GM19467 (cell line): ENCODE data around the gene SLC1A6.
"Not testable (repeated sequence)": the region's sequence is repeated elsewhere in the genome, so short reads cannot be mapped to it uniquely, and the experiment has no call there.

Experiments used
- ATAC-seq: cut with Tn5 transposase; IDR thresholded peaks from one replicate; pipeline ENCODE4 v1.9.1; 2021; ENCODE audit warnings: mild to moderate bottlenecking, moderate library complexity; ENCODE audit not compliant: unreplicated experiment

Gene SLC1A6

DNA sequence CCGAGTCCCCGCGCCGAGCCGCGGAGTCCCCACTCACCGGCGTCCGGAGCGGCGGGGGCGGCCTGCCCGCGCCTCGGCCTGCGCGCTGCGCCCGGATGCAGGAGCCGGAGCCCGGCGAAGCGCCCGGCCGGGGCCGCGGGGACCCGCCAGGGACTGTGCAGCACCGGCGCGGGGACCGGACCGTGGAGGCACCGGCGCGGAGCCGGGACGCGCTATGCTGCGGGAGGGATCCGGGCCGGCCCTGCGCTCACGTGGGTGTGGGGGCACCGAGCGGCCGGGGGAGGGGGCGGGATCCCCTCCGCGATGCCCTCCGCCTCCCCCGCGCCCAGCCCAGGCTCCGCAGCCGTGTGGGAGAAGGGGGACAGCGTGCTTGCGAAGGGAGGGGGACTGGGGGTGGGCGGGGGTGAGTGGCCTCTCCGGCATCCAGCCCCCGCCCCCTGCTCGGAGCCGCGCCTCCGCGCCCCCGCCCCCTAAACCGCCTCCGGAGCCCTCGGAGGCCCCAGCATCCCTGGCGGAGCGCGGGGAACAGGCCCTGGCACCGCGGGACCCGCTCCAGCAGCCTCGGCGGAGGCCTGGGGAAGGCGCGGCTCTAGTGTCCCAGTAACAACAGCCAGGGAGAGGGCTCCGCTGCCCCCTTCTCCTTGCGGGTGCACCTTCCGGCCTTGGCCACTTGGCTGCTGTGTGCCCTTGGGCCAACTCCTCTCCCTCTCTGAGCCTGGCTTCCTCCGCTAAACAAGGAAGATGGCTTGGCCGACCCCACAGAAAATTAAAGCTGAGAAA, at the start of gene SLC1A6:
Gene SLC1A6 (minus strand): TSS at position 389 of the 780 bp plus-strand sequence. CDS start 6,954 bp downstream, outside the sequence.
- no peak for ATAC-seq

DNA sequence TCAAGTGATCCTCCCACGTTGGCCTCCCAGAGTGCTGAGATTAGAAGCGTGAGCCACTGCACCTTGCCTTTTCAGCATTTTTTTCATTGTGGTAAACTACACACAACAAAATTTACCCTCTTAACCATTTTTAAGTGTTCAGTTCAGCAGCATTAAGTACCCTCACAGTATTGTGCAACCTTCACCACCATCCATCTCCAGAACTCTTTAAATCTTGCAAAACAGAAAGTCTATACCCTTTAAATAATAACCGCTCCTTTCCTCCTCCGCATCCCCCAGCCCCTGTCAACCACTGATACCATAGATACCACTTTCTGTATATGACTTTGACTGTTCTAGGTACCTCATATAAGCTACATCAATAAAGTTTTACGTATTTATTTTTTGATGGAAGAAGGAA, 48.8 kb upstream of the SLC1A6 start:
- ATAC-seq = no peak

DNA sequence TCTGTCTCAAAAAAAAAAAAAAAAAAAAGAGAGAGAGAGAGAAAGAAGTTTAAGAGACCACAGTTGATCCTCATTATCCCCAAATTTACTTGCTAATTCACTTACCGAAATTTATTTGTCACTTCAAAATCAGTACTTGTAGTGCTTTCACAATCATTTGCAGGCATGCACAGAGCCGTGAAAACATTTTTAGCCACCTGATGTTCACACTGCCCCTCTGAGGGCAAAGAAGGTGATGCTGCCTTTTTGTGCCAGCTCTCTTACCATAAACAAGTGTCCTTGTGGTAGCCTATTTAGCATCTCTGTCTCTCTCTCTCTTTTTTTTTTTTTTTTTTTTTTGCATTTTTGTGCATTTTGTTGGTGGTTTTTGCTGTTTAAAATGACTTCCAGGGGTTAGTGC, 45.6 kb upstream of the SLC1A6 start:
- ATAC-seq = no peak

DNA sequence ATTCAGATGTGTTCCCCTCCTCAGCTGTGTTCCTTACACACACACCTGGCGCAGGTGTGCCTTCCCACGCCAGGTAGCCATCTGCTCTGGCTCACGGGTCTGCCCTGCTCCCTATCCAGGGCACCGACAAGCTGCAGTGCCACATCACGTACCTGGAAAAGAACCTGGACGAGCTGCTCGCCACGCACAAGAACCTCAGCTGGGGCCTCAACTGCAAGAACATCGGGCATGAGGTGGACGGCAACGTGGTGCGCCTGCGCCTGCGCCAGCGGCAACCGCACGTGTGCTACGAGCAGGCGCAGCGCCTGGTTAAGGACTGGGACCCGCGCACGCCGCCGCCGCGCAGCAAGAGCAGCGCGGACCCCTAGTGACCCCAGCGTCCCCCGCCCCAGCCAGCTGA, 43.1 kb upstream of the SLC1A6 start:
- no peak for ATAC-seq

DNA sequence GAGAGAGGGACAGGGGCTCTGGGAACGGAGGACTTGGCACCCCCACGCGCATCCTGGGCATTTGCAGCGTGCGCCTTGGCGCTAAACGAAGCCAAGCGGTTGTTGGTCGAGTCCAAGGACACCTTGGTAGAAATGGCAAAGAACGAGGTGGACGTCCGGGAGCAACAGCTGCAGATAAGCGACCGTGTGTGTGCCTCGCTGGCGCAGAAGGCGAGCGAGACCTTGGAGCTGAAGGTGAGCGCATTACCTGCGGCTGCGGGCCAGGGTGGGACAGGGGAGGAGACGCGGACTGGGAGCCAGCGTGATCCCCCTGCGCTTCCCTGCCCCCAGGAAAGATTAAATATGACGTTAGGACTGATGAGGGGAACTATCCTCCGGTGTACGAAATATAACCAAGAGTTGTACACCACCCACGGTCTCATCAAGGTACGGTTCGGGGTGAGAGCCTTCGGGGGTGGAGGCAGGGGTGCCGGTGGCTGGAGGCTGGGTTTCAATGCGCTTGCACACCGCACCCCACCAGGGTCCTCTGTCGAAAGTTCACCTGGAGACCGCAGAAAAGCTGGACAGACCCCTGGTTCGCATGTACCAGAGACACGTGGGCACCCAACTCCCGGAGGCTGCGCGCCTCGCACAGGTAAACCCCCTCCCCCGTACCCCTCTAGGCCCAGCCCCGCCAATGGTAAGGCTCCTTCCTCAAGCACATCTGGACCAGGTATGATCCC, 41.8 kb upstream of the SLC1A6 start:
- ATAC-seq = no peak

DNA sequence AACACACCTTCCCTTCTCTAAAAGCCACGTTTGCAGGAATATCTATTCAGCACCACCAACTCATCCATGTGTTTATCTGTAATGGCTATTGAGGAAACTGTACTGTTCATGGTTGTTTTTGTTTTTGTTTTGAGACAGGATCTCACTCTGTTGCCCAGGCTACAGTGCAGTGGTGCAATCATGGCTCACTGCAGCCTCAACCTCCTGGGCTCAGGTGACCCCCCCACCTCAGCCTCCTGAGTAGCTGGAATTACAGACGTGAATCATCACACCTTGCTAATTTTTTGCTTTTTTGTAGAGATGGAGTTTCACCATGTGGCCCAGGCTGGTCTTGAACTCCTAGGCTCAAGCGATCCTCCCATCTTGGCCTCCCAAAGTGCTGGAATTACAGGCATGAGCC, 39.2 kb upstream of the SLC1A6 start:
- ATAC-seq = not testable (repeated sequence)

DNA sequence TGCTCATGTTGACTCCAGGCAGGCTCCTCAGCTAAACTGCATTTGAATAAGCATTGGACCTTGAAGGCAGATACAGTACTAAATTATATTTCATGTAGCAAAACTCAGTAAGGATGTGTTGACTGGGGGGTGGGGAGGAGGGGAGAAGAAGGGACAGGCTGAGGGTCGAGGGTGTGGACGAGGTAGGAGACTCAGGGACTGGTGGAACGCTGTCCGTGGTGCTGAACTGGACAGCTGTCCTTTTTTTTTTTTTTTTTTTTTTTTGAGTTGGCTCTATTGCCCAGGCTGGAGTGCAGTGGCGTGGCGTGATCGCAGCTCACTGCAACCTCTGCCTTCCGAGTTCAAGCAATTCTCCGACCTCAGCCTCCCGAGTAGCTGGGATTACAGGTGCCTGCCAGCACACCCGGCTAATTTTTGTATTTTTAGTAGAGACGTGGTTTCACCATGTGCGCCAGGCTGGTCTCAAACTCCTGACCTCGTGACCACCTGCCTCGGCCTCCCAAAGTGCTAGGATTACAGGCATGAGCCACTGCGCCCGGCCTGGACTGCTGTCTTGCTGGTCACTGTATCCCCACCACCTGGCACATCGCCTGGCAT, 36.4 kb upstream of the SLC1A6 start:
- ATAC-seq = no peak

DNA sequence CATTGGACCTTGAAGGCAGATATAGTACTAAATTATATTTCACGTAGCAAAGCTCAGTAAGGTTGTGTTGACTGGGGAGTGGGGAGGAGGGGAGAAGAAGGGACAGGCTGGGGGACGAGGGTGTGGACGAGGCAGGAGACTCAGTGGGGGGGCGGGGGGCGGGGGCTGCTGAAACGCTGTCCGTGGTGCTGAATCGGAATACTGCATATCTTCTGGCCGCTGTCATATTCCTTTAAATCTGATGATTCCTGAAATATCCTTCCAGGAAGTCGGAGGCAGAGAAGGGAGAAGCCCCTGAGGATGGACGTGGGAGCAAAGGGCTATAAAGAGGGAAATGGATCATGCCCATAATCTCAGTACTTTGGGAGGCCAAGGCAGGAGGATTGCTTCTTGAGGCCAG, 34.9 kb upstream of the SLC1A6 start:
- ATAC-seq = no peak

DNA sequence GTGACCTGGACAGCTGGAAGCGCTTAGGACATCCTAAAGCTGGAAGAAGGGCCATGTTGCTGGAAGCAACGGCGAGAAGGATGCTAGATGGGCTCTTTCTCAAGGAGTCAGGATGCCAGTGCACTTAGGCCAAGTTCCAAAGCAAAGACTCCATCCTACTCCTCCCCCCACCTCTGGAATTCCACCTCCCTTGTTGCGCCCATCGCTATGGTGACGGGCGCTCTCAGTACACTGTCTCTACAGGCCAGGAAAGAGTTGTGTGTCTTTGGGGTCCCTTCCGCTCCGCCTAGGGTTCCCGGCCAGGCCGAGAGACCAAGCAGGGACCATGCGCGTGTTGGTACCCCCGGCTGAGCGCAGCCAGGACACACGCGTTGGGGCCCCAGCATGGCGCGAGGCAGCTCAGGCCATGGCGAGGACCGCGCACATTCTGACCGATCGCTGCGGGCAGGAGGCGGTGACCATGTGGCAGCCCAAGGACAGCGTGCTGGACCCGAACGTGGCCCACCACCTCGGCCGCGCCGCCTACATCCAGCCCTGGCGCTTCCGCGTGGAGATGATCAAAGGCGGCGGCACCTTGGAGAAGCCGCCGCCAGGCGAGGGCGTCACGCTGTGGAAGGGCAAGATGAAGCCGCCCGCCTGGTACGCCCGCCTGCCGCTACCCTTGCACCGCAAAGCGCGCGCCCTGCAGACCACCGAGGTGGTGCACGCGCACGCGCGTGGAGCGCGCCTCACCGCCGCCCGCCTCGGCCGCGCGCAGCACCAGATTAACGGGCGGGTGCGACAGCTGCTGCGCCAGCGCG, 31.0 kb upstream of the SLC1A6 start:
- ATAC-seq = no peak

DNA sequence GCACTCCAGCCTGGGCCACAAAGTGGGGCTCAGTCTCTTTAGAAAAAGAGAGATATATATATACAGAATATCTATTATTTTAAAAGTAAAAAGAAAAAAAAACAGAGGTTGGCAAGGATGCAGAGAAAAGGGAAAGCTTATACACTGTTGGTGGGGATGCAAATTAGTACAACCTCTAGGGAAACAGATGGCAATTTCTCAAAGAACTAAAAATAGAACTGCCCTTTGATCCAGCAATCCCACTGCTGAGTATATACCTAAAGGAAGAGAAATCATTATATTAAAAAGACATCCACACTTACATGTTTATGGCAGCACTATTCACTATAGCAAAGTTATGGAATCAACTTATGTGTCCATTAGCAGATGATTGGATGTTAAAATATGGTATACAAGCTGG, 28.6 kb upstream of the SLC1A6 start:
- no peak for ATAC-seq

DNA sequence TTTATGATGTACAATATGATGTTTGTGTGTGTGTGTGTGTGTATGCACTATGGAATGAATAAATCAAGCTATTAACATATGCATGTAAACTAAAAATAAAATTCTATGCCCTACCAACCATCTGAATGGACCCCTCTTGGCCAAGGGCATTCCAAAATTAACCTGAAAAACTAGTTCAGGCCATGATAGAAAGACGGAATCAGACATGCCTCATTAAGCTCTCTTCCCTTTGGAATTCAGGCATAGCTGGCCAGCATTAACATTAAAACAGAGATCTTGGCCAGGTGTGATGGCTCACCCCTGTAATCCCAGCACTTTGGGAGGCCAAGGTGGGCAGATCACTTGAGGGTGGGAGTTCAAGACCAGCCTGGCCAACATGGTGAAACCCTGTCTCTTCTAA, 18.3 kb upstream of the SLC1A6 start:
- no peak for ATAC-seq

DNA sequence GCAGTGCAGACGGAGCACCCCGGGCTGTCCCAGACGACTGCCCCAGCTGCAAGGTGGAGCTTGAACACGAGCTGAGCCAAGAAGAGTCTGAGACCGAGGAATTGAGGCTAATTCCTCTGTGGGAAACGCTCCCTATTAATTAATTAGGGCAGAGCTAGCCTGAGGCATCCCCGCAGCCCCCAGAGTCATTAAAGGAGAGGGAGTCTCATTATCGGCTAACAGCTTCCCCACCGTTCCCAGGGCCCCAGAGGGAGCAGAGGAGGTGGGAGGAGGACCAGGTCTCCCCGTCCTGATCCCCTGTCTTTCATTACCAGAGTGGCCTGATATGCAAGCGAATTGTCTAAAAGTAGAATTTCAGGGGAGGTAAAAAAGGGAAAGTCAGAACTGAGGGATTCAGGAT, 13.1 kb upstream of the SLC1A6 start:
- no peak for ATAC-seq

DNA sequence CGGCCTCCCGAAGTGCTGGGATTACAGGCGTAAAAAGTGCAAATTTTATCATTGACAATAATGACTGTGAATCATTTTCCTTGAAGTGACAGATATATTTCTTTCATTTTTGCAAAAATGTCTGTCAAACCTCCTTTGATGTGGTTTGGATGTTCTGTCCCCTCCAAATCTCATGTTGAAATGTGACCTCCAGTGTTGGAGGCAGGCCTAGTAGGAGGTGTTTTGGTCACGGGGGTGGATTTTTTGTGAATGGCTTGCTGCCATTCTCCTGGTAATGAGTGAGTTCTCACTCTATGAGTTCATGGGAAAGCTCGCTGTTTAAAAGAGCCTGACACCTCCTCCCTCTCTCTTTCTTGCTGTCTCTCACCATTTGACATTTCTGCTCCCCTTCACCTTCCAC, 5.5 kb upstream of the SLC1A6 start:
- no peak for ATAC-seq

DNA sequence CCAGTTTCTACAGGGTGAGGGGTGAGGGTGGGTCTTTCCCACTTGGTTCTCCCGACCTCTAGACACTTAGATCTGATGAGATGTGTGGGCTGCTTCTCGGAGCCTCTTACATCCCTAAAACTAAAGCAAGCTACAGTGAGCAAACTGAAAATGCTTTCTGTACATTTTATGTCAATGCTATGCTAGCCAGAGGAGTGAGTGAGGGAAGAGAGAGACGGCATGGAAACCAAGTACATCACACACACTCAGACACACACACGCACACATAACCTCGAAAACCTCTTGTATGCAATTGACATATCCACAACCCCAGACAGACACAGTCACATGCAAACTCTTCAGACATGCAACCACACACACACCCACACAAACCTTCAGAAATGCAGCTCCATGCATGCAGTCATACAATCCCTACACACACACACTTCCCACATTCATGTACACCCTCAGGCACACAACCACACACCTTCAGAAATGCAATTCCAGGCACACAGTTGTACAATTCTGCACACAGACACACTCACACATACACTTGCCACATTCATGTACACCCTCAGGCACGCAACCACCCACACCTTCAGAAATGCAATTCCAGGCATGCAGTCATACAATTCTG, 1.4 kb downstream of the SLC1A6 start:
- ATAC-seq = no peak

DNA sequence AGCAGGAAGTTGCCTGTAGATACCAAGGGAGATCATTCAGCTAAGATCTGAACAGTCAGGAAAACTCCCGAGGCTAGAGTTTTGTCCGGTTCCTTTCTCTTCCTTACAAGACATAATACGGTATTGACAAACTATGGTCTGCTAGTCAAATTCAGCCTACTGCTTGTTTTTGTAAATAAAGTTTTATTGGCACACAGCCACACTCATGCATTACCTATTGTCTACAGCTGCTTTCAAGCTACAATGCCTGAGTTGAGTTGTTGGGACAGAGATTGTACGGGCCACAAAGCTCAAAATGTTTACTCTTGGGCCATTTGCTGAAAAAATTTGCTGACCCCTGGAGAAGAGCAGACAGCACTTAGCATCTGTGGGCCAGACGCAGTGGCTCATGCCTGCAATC, 2.5 kb downstream of the SLC1A6 start:
- ATAC-seq = no peak

DNA sequence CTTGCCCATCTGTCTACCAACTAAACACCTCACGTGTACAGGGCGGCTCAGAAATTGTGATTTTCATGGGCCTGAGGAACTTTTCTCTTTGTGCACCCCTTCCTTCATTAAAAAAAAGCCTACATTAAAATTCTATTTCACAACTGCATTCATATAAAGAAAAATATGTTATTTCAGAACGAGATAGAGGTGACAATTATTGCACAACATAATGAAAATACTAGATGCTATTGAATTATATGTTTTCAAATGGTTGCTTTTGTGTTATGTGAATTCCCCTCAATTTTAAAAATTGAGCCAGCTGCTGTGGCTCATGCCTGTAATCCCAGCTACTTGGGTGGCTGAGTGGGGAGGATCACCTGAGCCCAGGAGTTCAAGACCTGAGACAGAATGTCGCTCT, 5.2 kb downstream of the SLC1A6 start:
- no peak for ATAC-seq

DNA sequence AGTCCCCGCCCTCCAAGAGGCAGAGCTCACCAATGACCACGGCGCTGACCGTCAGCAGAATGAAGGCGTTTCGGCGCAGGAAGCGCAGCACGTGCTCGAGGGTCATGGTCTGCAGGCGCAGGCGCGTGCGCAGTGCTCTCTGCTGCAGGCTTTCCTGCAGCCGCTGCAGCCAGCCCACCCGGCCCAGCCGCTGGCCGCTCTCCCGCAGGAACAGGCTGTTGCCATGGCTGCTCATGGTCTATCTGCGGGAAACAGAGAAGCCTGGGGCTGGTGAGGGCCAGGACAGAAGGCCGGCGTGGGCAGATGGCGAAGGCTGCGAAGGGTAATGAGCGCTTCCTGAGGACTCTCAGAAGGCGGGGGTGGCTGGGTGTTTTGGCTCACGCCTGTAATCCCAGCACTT, 7.0 kb downstream of the SLC1A6 start:
- ATAC-seq = no peak

DNA sequence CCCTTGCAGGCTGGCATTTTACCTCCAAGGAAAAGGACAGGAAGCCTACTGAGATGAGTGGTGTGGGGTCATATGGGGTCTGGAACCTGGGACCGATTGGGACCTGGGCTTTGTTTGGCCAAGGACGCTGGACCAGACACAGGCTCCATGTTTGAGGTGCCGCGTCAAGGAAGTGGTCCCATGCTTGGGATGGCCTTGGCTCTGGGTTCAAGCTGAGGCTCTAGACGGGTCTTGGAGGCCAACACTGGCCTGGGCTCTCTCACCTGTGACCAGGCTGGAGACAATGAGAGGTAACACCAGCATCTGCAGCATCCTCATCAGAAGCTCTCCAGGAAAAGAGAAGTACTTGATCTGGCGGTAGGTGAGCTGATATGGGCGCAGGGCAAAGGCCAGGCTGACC, 8.2 kb downstream of the SLC1A6 start:
- no peak for ATAC-seq

DNA sequence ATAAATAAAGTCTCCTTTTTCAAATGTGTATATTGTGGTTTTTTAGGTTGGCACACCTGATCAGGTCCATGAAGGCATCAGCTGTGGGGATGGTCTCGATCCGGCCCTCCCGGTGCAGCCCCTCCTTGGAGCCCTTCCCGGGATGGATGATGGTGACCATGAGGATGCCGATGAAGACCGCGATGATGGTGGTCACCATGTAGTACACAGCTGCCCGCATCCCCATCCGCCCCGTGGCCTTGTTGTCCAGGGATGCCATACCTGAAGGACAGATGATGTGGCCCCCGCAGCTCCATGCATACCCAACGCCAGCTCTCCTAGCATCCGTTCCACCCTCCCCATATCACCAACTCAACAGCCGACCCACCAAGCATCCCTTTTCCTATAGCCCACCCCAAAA, 11.4 kb downstream of the SLC1A6 start:
- no peak for ATAC-seq

DNA sequence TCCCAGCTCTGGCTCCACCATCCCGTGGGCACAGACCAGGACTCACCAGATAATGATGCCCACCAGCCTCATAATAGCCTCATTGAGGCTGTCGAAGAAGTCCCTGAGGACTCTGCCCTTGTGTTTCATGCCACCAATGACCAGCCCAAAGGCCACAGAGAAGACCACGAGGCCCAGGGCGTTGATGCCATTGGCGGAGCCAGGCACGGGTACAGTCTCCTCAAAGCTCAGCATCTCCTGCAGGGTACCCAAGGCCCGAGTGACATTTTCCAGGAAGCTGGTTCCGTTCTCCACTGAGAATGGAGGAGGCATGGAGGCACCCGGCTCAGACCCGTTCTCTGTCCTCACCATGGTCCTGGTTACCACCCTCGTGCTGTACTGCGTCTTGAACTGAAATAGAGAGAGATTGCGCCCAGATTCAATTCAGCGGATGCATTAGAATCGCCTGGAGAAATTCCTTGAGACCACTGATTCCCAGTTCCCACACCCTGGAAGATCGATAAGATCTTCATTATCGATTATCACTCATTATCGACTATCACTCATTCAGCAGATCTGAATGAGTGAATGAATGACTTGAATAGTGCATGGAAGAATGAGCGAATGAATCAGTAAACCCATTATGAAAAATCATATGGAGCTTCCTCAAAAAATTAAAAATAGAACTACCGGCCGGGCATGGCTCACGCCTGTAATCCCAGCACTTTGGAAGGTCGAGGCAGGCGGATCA, 17.5 kb downstream of the SLC1A6 start:
- no peak for ATAC-seq
